ENCODE data around the gene FOXD2. TPM values are rescaled to one million over a fixed set of nuclear protein-coding genes. Genes with fewer than 3 reads are reported as not detected.
A peak's percentile ranks its signal among the peaks of the same experiment; 100 is the strongest.

FOXD2 gene
- total RNA-seq, 6 experiments from 2014 or later = 0.19 to 0.31 (median 0.21) TPM

DNA sequence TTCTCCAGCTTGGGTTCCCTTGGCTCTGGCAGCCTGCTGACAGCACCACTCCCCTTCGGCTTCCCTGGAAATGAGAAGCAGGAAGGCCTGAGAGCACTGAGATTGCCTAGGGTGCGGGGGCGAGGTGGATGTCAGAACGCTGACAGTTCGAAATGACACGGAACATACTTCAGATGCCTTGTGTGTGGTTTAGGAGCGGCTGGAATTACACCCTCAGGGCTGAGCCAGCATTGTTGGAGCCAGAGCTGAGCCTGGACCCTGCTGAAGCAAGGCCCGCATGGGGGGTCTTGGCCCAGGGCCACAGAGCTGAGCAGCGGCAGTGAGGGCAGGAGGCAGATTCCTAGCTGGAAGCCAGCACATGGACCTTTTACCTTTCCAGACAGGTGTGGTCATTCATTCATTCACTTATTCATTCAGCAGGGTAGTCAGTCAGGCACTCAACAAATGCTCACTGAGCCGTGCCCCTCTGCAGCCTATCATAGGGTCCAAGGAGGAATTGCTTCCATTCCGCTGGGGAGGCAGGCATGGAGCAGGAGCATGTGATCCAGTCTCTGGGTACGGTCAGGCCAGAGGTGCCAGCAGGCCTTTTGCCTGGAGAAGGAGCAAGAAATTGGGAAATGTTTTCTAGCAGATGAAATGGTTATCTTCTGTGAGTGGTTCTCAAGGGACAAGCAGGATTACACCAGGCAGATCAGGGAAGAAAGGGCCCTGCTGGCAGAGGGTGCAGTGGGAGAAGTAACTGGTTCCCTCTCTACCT lies 28.4 kb upstream of the FOXD2 start:
- Mint-ChIP-seq H3K9me3 (no peaks in the 10 kb centered on the region), H3K4me3 (peak overlapping the region; percentile 56), H3K4me1 (ENCODE audit: low read depth) (peaks cover 75% of the 10 kb centered on the region), H3K27ac (peak overlapping the region; percentile 89), H3K27me3 (ENCODE audit: insufficient read depth) (peaks cover 2% of the 10 kb centered on the region), H3K36me3 (ENCODE audit: low read depth) (no peaks in the 10 kb centered on the region)
- no peak for TF ChIP-seq CTCF (IDR thresholded peaks at IDR 0.05)
- peak; percentile 80 for DNase-seq

GRCh38 chr1:47410068-47410455 lies 27.8 kb upstream of the FOXD2 start:
- peaks cover 2% of the 10 kb centered on the region for H3K27me3 Mint-ChIP-seq (ENCODE audit: insufficient read depth)
- H3K4me3 Mint-ChIP-seq = peak overlapping the region; percentile 56; the same call in 1 of the 2 replicates
- no peaks in the 10 kb centered on the region for H3K9me3 Mint-ChIP-seq
- H3K36me3 Mint-ChIP-seq (ENCODE audit: low read depth) = no peaks in the 10 kb centered on the region
- TF ChIP-seq CTCF (IDR thresholded peaks at IDR 0.05) = no peak
- peaks cover 73% of the 10 kb centered on the region for H3K4me1 Mint-ChIP-seq (ENCODE audit: low read depth)
- H3K27ac Mint-ChIP-seq = peak overlapping the region; percentile 89
- no peak for DNase-seq

- Mint-ChIP-seq H3K4me3 (no peak overlapping the region), H3K36me3 (ENCODE audit: low read depth) (no peaks in the 10 kb centered on the region), H3K27ac (peak overlapping the region; percentile 68), H3K27me3 (ENCODE audit: insufficient read depth) (peaks cover 4% of the 10 kb centered on the region), H3K9me3 (no peaks in the 10 kb centered on the region), H3K4me1 (ENCODE audit: low read depth) (peaks cover 59% of the 10 kb centered on the region)
- no peak for TF ChIP-seq CTCF (IDR thresholded peaks at IDR 0.05)
- no peak for DNase-seq
Measured at GRCh38 chr1:47411436-47411835, 26.4 kb upstream of the FOXD2 start.

GRCh38 chr1:47412437-47412836 lies 25.4 kb upstream of the FOXD2 start:
- Mint-ChIP-seq H3K4me1 (ENCODE audit: low read depth) (peaks cover 49% of the 10 kb centered on the region), H3K27me3 (ENCODE audit: insufficient read depth) (peaks cover 7% of the 10 kb centered on the region), H3K27ac (no peak overlapping the region), H3K4me3 (no peak overlapping the region), H3K9me3 (no peaks in the 10 kb centered on the region), H3K36me3 (ENCODE audit: low read depth) (no peaks in the 10 kb centered on the region)
- TF ChIP-seq CTCF (IDR thresholded peaks at IDR 0.05) = no peak
- DNase-seq = no peak

- no peak for TF ChIP-seq CTCF (IDR thresholded peaks at IDR 0.05)
- peaks cover 15% of the 10 kb centered on the region for H3K27me3 Mint-ChIP-seq (ENCODE audit: insufficient read depth)
Measured at GRCh38 chr1:47415728-47416318, 22.0 kb upstream of the FOXD2 start, which contains the start of gene FOXE3. Gene FOXE3, plus strand, starts transcription at chr1:47416285. Its CDS starts 31 bp downstream, at chr1:47416316.

More at GRCh38 chr1:47415728-47416318, 22.0 kb upstream of the FOXD2 start, which contains the start of gene FOXE3:
- H3K27ac Mint-ChIP-seq = no peak within 1 kb of the TSS
- DNase-seq = no peak
- H3K4me1 Mint-ChIP-seq (ENCODE audit: low read depth) = peaks cover 15% of the 10 kb centered on the region
- H3K9me3 Mint-ChIP-seq = no peaks in the 10 kb centered on the region
- H3K36me3 Mint-ChIP-seq (ENCODE audit: low read depth) = no peaks in the 10 kb centered on the region
- no peak within 1 kb of the TSS for H3K4me3 Mint-ChIP-seq
